CD4-positive, CD25-positive, alpha-beta regulatory T cell (primary cell): ENCODE data around the gene GON7. TPM values are rescaled to one million over a fixed set of nuclear protein-coding genes. Genes with fewer than 3 reads are reported as not detected.

Experiments used
- ATAC-seq, 2 donors: fragments of 150-1000 bp; cut with Tn5 transposase; one replicate each; pipeline ENCODE4 v1.10.0; 2021; ENCODE audit warnings: low read depth in 2 of 2, moderate number of reproducible peaks in 2 of 2, moderate library complexity in 1 of 2
- DNase-seq, 3 donors: peaks; one replicate each; pipeline versions ENCODE4 v3.0.0 to v3.0.0-alpha.2; 2012 to 2022; ENCODE audit warnings: mixed read lengths in 1 of 3
- H3K27ac ChIP-seq: one replicate; pipeline ENCODE4 v1.7.0; 2013; ENCODE audit warnings: mild to moderate bottlenecking, low read length; ENCODE audit not compliant: insufficient read depth, poor library complexity, severe bottlenecking
- H3K27me3 ChIP-seq: one replicate; pipeline ENCODE4 v1.7.0; 2013; ENCODE audit warnings: low read length; ENCODE audit not compliant: control insufficient read depth, insufficient read depth
- H3K36me3 ChIP-seq: one replicate; pipeline ENCODE4 v1.7.0; 2013; ENCODE audit warnings: mild to moderate bottlenecking, low read length, moderate library complexity; ENCODE audit not compliant: control insufficient read depth, insufficient read depth
- H3K4me1 ChIP-seq: 2 replicates; pipeline ENCODE4 v1.7.0; 2013; ENCODE audit warnings: mild to moderate bottlenecking, low read length; ENCODE audit not compliant: insufficient read depth, control insufficient read depth, poor library complexity, severe bottlenecking
- H3K4me3 ChIP-seq: one replicate; pipeline ENCODE4 v1.7.0; 2013; ENCODE audit warnings: low read depth, mild to moderate bottlenecking, low read length, moderate library complexity
- H3K9me3 ChIP-seq, 2 experiments: 1 replicate in 1 of 2; 2 replicates in 1 of 2; pipeline ENCODE4 v1.7.0; 2013; ENCODE audit warnings: low read length in 2 of 2, mild to moderate bottlenecking in 1 of 2, moderate library complexity in 1 of 2; ENCODE audit not compliant: control insufficient read depth in 2 of 2
- H3K27ac Mint-ChIP-seq, 3 donors: one replicate each; pipeline ENCODE4 v1.8.0; 2020 to 2022; ENCODE audit warnings: mild to moderate bottlenecking in 3 of 3, mixed read lengths in 3 of 3, moderate library complexity in 2 of 3
- H3K27me3 Mint-ChIP-seq: one replicate; pipeline ENCODE4 v1.8.0; 2022; ENCODE audit warnings: mild to moderate bottlenecking, mixed read lengths
- H3K36me3 Mint-ChIP-seq: one replicate; pipeline ENCODE4 v1.8.0; 2020; ENCODE audit warnings: mixed read lengths
- H3K4me1 Mint-ChIP-seq, 4 donors: one replicate each; pipeline ENCODE4 v1.8.0; 2020 to 2022; ENCODE audit warnings: mixed read lengths in 4 of 4, mild to moderate bottlenecking in 1 of 4
- H3K4me3 Mint-ChIP-seq, 4 donors: one replicate each; pipeline ENCODE4 v1.8.0; 2020 to 2022; ENCODE audit warnings: mild to moderate bottlenecking in 4 of 4, mixed read lengths in 4 of 4, moderate library complexity in 3 of 4
- H3K9me3 Mint-ChIP-seq, 7 donors: one replicate each; pipeline ENCODE4 v1.8.0; 2020 to 2022; ENCODE audit warnings: mixed read lengths in 7 of 7, mild to moderate bottlenecking in 3 of 7, moderate library complexity in 2 of 7
- polyA plus RNA-seq, 4 donors: library from polyadenylated mRNA; unstranded; fragments of 300-500 nt; fragmentation: Illumina TruSeq; gene quantifications; one replicate each; pipeline ENCODE4 v1.2.3, GENCODE V29; 2021
- total RNA-seq: library from RNA; stranded (reverse); gene quantifications from one replicate; pipeline ENCODE4 v1.2.3, GENCODE V29; 2022

GON7 gene
- total and polyA plus RNA-seq, 5 donors from 2014 or later: 7.1 to 31.0 (median 30.0) TPM

DNA sequence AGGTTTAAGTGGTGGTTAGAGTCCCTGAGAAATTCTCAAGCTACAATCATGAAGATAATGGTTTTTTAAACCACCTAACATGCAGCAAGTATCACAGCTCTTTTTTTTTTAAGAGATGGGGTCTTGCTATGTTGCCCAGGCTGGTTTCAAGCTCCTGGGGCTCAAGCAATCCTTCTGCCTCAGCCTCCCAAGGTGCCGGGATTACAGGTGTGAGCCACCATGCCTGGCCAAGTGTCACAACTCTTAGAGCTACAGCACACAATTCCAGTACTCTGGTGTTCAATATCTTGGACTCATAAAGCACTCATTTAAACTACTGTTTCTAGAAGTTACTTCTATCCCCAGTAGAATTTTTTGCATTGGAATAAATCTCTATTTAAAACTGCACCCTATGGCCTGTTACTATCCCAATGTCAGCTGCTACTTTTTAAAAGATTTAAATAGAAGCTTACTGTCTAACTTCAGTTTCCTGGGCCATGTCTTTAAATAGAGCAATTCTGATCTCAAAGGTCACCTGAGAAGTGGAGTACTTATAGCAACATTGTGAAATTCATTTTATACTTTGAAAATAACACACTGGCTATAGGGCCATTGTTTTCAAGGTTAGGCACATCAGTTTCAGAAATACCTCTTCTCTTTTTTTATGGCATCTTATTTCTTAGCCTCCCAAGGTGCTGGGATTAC is 11.4 kb downstream of the GON7 start:
- H3K4me1 ChIP-seq: no peaks in the 10 kb centered on the region
- Mint-ChIP-seq H3K9me3 (no peaks in the 10 kb centered on the region), H3K27me3 (no peaks in the 10 kb centered on the region), H3K36me3 (peaks cover 3% of the 10 kb centered on the region), H3K4me1 (peaks cover 0 to 2% (median 0%) of the 10 kb centered on the region in 4 donors), H3K4me3 (no peak overlapping the region), H3K27ac (no peak overlapping the region)
- no peak overlapping the region for H3K27ac ChIP-seq
- no peaks in the 10 kb centered on the region for H3K9me3 ChIP-seq
- DNase-seq (no peak), ATAC-seq (no peak)
- no peaks in the 10 kb centered on the region for H3K36me3 ChIP-seq
- H3K27me3 ChIP-seq: no peaks in the 10 kb centered on the region
- no peak overlapping the region for H3K4me3 ChIP-seq

DNA sequence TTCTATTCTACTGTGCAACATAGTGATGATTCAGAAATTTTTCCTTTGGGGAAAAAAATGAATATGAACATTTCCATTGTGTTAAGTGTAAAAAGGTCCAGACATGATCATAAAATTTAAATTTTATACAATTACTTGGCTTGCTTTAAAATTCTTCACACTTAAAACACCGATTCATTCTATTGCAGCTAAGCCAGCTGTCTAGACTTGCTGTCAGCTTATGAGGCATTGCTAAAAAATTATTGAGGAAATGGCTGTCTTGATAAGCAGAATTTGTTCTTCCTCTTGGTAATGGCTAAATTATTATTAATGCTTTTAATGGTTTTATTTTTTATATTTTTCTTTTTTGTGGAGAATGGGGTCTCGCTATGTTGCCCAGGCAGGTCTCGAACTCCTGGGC is 19.9 kb downstream of the GON7 start:
- Histone ChIP-seq H3K4me1 (peaks cover 35% of the 10 kb centered on the region), H3K27ac (peak overlapping the region; percentile 54), H3K36me3 (peaks cover 15% of the 10 kb centered on the region), H3K4me3 (no peak overlapping the region), H3K9me3 (no peaks in the 10 kb centered on the region), H3K27me3 (no peaks in the 10 kb centered on the region)
- ATAC-seq (no peak), DNase-seq (no peak)
- Mint-ChIP-seq H3K9me3 (no peaks in the 10 kb centered on the region), H3K36me3 (peaks cover 14% of the 10 kb centered on the region), H3K4me3 (peak overlapping the region in 3 of 4 donors; percentile 38 to 77 (median 43)), H3K27ac (peak overlapping the region in 1 of 3 donors; percentile 1), H3K4me1 (peaks cover 27 to 45% (median 36%) of the 10 kb centered on the region in 4 donors), H3K27me3 (peaks cover 4% of the 10 kb centered on the region)

DNA sequence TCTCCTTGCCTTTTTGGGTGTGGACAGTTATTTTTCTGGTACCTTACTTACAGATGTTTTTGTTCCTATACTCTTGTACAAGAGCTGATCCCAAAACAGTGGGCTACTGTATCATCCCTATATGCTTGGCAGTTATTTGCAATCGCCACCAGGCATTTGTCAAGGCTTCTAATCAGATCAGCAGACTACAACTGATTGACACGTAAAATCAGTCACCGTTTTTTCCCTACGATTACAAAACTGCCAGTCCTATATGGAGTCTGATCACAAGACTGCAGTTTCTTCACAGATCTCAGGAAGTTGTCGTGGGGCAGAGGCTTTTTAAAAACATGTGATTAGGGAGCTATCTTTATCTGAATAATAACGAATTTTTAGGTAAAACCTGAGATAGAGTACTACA is 20.4 kb downstream of the GON7 start:
- Histone ChIP-seq H3K4me3 (no peak overlapping the region), H3K36me3 (peaks cover 15% of the 10 kb centered on the region), H3K27ac (peak overlapping the region; percentile 54), H3K9me3 (no peaks in the 10 kb centered on the region), H3K27me3 (no peaks in the 10 kb centered on the region), H3K4me1 (peaks cover 35% of the 10 kb centered on the region)
- Mint-ChIP-seq H3K4me3 (peak overlapping the region; percentile 43 to 81 (median 76)), H3K9me3 (no peaks in the 10 kb centered on the region), H3K27me3 (peaks cover 4% of the 10 kb centered on the region), H3K36me3 (peaks cover 19% of the 10 kb centered on the region), H3K27ac (peak overlapping the region; percentile 1 to 98 (median 59)), H3K4me1 (peaks cover 27 to 50% (median 39%) of the 10 kb centered on the region in 4 donors)
- ATAC-seq (no peak), DNase-seq (no peak)

DNA sequence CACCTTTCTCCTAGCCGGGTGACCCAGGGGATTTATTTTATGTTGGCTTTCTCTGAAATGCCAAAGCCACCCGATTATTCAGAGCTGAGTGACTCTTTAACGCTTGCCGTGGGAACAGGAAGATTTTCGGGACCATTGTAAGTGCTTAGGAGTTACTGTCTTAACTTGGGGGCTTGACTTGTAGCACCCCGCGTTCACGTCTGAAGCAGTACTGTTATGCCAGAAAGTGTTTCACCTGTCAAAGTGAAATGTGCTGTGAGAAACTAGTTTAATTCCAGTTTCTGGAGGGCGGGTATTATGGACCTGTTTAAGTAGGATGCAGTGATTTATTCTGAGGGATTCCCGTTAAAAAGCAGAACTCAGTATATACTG is 21.5 kb downstream of the GON7 start:
- Mint-ChIP-seq H3K27me3 (peaks cover 4% of the 10 kb centered on the region), H3K4me1 (peaks cover 27 to 50% (median 39%) of the 10 kb centered on the region in 4 donors), H3K36me3 (peaks cover 19% of the 10 kb centered on the region), H3K27ac (peak overlapping the region; percentile 97 to 99 (median 98)), H3K4me3 (peak overlapping the region; percentile 94 to 99 (median 95)), H3K9me3 (no peaks in the 10 kb centered on the region)
- no peak for DNase-seq
- Histone ChIP-seq H3K27me3 (no peaks in the 10 kb centered on the region), H3K4me1 (peaks cover 35% of the 10 kb centered on the region), H3K36me3 (peaks cover 15% of the 10 kb centered on the region), H3K27ac (peak overlapping the region; percentile 97), H3K4me3 (peak overlapping the region; percentile 91), H3K9me3 (no peaks in the 10 kb centered on the region)
- no peak for ATAC-seq

DNA sequence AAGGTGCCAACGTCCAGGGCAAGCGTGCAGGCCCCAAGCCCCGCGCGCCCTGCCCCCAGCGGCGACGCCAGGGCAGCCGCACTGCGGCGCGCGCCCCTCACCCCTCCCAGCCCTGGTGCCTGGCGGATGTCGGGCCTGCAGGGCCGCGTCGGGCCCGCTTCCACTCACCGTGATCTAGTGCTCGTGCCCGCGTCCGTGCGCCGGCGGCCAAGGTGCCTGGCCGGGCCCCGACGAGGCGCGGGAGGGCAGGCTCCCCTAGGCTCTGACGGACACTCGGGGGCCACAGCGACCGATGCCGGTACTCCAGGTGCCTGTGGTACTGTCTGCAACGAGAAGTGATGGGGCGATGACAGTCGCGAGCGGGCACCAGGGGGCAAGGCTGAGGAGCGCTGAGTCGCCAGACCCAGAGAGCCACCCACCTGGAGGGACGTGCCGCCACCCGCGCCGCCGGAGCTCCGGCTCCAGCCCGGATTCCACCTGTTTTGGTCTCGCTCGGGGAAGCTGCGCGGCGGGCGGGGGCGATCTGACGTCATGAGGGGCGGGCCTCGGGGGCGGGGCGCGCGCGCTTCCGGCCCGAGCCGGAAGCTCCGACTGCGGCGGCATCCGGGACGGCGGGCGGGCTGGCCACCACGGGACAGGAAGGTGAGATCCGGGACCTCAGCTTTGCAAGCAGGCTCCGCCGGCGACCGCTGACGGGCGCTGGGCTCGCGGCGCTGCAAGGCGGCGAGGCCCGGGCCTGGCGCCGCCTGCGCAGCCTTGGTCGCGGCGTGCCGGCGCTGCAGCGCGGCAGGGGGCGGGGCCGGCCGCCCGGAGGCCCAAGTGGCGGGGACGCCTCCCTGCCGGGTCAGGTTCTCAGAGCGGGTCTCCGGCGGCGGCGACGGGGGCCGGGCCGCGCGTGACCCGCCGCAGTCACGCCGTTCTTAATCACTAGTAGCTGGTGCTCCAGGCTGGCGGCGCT is 22.2 kb downstream of the GON7 start, which contains the start of the genes LYSET and MOAP1:
TSS of gene LYSET (plus strand) at position 927 of the 958 bp plus-strand sequence. CDS start 89 bp downstream, outside the sequence.
TSS of gene MOAP1 (minus strand) at position 507 of the 958 bp plus-strand sequence. CDS start 655 bp downstream, outside the sequence.
- peak; percentile 90 to 96 (median 92) for DNase-seq
- peak; percentile 91 to 92 for ATAC-seq
- H3K9me3 Mint-ChIP-seq: no peaks in the 10 kb centered on the region
- H3K27me3 Mint-ChIP-seq: peaks cover 4% of the 10 kb centered on the region
- Histone ChIP-seq H3K9me3 (no peaks in the 10 kb centered on the region), H3K4me3 (peak within 1 kb of the TSS; percentile 91), H3K27ac (peak within 1 kb of the TSS; percentile 97), H3K27me3 (no peaks in the 10 kb centered on the region), H3K36me3 (peaks cover 15% of the 10 kb centered on the region), H3K4me1 (peaks cover 35% of the 10 kb centered on the region)
- H3K4me1 Mint-ChIP-seq: peaks cover 23 to 50% (median 38%) of the 10 kb centered on the region in 4 donors
- peak within 1 kb of the TSS; percentile 94 to 99 (median 95) for H3K4me3 Mint-ChIP-seq
- H3K36me3 Mint-ChIP-seq: peaks cover 19% of the 10 kb centered on the region
- H3K27ac Mint-ChIP-seq: peak within 1 kb of the TSS; percentile 97 to 99 (median 98)

DNA sequence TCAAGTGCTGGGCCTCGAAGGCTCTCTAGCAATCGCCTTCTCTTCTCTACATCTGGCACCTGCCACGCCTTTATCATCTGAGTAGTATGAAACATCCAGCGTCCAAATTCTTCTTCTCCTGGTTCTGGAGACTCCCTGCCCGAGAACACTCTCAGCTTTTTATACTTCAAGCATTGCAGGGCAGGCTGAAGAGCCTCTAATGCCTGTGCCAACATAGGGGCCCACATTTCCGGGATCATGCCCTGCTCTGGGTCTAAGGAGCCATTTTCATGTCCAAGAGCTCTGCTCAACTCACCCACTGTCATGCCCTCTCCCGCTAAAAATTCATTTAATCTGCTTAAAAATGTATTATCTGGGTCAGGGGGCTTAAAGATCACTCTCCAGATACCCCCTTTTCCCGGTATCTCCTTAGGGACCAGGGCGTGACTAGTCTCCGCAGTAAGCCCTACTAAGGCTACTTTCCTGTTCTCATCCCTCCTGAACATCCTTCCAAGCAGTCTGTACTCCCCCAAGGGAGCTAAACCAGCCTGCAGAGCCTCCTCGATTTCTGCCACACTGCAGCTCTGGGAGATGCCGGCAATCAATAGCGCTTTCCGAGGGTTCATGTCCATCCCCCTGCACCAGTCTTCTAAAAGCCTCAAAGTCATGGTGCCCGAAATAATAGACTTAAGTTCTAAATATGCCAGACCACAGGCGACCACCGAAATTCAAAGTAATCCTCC is 23.1 kb downstream of the GON7 start:
- Mint-ChIP-seq H3K4me3 (peak overlapping the region; percentile 88 to 96 (median 90)), H3K9me3 (no peaks in the 10 kb centered on the region), H3K36me3 (peaks cover 16% of the 10 kb centered on the region), H3K27me3 (peaks cover 4% of the 10 kb centered on the region), H3K4me1 (peaks cover 18 to 47% (median 39%) of the 10 kb centered on the region in 4 donors), H3K27ac (peak overlapping the region; percentile 74 to 91 (median 88))
- H3K9me3 ChIP-seq: no peaks in the 10 kb centered on the region
- peak overlapping the region; percentile 87 for H3K4me3 ChIP-seq
- no peak for DNase-seq
- H3K27me3 ChIP-seq: no peaks in the 10 kb centered on the region
- H3K27ac ChIP-seq: peak overlapping the region; percentile 97
- no peak for ATAC-seq
- peaks cover 11% of the 10 kb centered on the region for H3K36me3 ChIP-seq
- H3K4me1 ChIP-seq: peaks cover 35% of the 10 kb centered on the region

DNA sequence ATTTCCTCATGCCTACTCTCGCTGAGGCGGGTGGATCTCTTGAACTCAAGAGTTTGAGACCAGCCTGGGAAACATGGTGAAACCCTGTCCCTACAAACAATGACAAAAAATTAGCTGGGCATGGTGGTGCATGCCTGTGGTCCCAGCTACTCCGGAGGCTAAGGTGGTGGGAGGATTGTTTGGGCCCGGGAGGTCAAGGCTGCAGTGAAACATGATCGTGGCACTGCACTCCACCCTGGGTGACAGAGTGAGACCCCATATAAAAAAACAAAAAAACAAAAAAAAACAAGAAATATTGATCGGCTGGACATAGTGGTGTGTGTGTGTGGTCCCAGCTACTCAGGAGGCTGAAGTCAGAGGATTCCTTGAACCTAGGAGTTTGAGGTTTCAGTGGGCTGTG is 31.4 kb downstream of the GON7 start:
- H3K27ac Mint-ChIP-seq: no peak overlapping the region
- H3K27ac ChIP-seq: no peak overlapping the region
- no peaks in the 10 kb centered on the region for H3K9me3 ChIP-seq
- H3K4me1 ChIP-seq: no peaks in the 10 kb centered on the region
- H3K4me3 Mint-ChIP-seq: no peak overlapping the region
- no peaks in the 10 kb centered on the region for H3K36me3 Mint-ChIP-seq
- ATAC-seq (no peak), DNase-seq (no peak)
- peaks cover 2 to 9% (median 5%) of the 10 kb centered on the region in 4 donors for H3K4me1 Mint-ChIP-seq
- no peaks in the 10 kb centered on the region for H3K36me3 ChIP-seq
- H3K4me3 ChIP-seq: no peak overlapping the region
- no peaks in the 10 kb centered on the region for H3K27me3 ChIP-seq
- H3K27me3 Mint-ChIP-seq: no peaks in the 10 kb centered on the region
- no peaks in the 10 kb centered on the region for H3K9me3 Mint-ChIP-seq
